Measurements from ENCODE around the gene UBAC2.

UBAC2 gene

DNA sequence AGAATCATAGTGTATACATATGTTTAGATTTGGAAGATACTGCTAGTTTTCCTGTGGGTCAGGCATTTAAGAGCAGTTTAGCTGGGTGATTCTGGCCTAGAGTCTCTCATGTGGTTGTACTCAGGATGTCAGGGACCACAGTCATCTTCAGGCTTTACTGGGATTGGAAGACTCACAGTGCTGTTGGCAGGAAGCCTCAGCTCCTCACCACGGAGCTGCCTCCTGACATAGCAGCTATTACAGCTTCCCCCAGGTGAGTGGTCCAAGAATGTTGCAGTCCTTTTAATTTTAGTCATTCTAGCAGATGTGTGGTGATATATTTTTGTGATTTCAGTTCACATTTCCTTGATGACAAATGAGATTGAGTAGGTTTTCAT, 74.4 kb downstream of the UBAC2 start:
- DNase-seq, result peak in 1 of 2 experiments; percentile 22

DNA sequence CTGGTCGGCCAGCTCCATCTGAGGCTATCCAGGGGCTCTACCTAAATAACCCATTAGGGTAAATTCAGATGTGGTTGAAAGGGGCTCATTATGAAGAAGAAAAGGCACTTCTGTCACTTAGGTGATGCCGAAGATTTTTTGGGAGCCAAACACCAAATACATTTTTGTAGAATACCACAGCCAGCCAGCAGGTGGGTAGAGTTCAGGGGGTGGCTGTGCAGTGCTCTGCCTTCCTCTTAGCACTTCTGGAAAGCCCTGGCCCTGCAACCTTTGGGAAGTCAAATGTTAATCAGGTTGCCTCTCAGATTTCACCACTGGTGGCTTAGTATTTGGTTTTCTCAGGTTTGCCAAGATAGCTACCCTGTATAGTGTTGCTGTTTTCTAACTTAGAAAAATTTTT, 76.1 kb downstream of the UBAC2 start:
- no peak for DNase-seq

DNA sequence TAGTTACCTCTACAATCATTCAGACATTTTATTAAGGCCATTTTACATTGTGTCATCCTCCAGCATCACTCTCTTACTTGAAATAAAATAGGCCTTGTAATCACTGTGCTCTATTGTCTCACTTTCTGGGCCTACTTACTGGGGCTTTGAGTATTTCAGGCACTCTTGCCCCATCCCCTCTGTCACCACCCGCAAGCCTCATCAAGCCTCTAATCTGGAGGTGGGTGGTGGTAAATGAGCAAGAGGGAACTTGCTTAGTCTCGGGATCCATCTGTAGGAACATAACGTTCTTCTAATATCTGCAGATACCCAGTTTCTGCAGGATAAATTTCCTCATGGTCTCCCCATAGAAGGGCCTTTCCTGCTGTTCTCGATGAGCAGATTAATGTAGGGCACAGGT, 77.0 kb downstream of the UBAC2 start:
- DNase-seq, result no peak

DNA sequence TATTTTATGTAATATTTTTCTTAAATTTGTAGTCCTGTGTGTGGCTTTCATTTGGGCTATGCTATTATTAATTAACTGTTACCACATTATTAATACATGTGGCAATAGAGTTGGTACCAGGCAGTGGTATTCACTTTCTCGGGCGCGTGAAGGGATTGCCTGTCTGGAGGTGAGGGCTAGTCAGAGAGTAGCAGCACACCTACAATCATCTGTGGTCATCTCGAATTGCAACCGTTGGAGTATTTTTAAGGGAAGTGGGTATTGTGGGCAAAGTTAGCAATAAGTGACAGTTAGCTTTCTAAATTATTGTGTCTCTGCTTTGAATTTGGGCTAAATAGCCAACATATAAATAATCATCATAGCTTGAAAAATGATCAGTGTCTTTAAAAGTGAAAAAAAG, 77.5 kb downstream of the UBAC2 start:
- peak; percentile 87 to 88 for DNase-seq

DNA sequence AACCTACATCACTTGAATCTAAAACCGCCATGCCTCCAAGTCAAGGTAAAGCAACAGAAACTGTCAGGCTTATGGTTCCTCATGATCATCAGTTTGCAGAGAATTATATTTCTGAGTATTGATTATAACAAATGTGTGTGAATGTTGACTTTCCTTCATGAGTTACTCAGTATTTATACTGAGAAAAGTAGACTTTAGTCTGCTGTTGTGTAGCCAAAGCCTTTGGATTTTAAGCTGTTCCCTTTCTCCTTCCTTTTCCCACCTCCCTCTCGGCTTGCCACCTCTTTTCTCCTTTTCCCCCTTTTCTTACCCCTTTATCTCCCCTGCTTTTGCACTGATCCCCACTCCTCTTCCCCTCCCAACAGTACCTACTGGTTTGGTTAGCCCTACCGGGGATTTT, 78.2 kb downstream of the UBAC2 start:
- DNase-seq, result no peak

DNA sequence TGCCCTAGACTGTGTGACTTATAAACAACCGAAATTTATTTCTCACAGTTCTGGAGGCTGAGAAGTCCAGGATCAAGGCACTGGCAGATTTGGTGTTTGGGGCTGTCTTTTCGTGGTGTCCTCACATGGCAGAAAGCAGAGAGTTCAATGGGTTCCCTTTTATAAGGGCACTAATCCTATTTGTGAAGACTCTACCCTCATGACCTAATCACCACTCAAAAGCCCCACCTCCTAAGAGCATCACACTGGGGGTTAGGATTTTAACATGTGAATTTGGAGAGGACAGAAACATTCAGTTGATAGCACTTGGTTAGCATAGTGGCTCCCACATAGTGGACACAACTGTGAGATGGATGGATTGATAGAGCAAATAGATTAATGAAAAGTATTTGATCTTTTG, 79.0 kb downstream of the UBAC2 start:
- no peak for DNase-seq

DNA sequence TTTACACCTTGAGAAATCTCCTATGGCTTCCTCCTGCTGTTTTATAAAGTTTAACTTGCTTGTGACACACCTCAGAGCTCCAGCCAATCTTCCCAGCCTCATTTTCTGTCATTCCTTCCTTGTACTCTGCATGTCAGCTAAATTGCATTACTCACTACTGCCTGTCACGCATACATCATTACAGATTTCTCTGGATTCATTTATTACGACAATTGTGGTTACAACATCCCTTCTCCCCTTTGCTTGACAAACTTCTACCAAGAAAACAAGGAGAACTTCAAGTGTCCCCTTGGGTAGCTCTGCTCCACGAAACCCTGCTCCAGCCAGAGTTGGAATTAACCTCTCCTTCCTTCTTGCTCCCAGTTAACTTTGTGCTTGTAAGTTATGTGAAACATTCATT, 79.5 kb downstream of the UBAC2 start:
- peak; percentile 71 to 83 for DNase-seq

DNA sequence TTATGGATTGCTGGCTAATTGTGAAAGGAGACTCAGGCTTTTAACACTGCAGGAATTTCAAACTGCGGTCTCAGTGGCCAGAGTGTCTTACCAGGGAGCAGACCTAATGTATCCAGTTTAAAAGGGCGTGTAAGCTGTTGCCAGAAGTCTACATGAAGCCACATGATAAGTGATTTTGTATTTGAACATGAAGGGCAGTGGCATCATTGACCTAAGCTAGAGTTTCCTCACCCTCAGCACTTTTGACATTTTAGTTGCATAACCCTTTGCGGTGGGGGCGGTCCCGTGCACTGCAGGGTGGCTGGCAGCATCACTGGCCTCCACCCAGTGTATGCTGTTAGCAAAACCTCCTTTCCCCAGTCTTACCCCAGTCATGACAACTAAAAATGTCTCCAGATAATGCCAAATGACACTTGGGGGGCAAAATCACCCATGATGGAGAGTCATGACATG, 81.2 kb downstream of the UBAC2 start:
- peak; percentile 76 to 81 for DNase-seq

DNA sequence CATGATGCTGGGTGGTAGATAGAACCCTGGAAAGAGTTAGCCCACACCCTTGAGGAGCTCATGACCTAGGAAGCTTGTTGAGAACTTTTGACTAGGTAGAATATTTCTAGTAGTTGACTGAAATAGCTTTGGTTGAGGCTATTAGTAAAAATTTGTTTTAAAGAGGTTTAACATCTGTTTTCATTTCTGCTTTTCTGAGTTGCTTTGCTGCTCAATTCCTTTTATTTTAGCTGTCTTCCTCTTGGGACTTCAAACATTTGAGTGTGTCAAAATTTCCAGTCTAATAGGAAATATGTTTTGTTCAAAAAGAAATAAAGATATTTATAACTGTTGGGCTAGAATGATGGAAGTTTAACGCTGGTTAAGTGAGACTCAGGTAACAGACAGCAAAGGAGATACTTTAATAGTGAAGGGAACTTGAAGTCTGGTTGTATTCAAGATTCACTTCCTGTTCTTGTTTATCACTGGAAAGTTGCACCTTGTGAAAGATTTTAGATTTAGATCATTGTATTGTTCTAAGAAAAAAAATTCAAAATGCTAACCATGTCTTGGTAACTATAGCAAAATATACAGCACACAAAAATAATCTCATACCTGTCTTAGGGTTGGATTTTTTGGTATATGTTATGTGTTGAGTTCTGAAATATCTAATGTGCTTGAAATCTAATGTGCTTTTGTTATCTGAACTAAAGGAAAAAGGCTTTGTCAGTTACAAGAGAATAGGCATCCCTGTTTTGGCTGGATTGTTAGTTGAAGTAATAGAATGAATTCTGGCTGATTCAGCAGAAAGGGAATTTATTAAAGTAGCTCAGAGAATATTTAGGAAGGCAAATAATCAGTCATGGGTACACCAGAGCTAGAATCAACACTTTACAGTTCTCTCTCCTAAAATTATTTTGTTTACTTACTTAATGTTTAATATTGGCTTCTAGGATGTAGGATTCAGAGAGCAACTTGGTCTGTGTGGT, 81.9 kb downstream of the UBAC2 start:
- DNase-seq, result peak in 1 of 2 experiments; percentile 31

DNA sequence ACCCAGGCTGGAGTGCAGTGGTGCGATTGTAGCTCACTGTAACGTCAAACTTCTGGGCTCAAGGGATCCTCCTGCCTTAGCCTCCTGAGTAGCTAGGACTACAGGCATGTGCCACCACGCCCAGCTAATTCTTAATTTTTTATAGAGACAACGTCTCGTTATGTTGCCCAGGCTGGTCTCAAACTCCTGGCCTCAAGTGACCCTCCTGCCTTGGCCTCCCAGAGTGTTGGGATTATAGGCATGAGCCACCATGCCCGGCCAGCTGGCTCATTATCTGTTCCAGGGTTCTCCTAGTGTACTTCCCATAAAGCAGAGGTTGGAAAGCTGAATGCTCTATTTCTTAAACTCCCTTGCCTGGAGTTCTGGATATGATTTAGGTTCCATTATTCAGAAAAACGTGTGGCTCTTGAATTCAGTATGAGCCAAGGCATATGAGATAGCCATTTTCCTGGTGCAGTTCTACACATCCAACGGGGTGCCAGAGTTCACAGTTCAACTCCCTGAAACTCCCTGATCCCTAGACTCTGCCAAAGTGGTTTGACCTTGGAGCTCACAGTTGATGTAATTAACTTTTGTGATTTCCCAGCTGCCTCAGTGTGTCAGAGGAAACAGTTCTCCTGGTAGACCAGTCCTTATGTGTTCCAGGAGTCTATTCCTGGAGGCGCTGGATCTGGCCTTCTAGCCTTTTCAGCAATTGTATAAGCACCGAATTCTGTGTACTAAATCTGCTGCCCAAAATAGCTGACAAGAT, 85.0 kb downstream of the UBAC2 start:
- DNase-seq, result no peak

DNA sequence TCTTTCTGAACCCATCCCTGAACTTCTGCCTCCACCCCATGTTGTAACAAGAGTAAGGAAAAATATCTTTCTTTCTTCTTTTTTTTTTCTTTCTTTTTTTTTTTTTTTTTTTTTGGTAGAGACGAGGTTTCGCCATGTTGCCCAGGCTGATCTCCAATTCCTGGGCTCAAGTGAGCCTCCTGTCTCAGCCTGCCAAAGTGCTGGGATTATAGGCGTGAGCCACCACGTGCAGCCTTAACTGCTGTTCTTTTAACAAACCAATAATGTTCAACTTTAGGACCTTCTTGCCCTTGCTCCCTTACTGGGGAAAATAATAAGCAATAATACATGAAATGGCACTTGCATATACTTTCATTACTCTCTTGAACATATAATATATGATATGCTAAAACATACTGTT, 86.9 kb downstream of the UBAC2 start:
- no peak for DNase-seq

DNA sequence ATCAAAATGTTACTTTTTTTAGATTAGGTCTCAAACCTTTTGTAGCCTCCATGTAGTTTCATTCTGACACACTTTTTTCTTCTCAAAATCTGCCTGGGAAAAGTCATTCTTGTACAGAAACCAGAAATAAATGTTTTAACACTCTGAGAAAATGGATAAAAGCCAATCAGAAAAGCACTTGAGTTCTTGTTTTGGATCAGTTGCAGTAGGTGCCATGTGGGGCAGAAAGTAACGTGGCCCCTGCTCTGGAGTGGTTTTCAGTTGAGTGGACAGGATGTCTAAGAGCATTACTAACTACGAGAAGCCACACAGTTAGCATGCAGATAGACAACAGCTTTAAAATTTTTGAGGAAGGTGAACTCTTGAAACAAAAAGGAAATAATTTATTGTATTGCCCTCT, 87.4 kb downstream of the UBAC2 start:
- no peak for DNase-seq

DNA sequence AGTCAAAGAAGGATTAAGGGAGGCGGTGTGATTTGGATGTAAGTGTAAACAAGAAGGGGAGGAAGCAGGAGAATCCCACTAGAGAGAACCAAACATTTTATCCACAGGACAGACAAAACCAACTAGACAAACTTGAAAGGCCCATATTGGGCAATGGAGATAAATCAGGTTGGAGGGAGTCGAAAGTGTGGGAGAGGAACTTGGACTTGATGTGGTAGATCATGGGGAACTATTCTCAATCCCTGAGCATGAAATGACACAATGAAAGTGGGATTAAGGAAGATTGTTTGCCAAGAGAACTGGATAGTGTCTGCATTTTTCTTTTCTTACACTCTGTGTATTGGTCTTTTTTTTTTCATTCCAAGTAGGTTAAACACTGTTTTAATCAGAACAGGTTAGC, 88.6 kb downstream of the UBAC2 start:
- no peak for DNase-seq

DNA sequence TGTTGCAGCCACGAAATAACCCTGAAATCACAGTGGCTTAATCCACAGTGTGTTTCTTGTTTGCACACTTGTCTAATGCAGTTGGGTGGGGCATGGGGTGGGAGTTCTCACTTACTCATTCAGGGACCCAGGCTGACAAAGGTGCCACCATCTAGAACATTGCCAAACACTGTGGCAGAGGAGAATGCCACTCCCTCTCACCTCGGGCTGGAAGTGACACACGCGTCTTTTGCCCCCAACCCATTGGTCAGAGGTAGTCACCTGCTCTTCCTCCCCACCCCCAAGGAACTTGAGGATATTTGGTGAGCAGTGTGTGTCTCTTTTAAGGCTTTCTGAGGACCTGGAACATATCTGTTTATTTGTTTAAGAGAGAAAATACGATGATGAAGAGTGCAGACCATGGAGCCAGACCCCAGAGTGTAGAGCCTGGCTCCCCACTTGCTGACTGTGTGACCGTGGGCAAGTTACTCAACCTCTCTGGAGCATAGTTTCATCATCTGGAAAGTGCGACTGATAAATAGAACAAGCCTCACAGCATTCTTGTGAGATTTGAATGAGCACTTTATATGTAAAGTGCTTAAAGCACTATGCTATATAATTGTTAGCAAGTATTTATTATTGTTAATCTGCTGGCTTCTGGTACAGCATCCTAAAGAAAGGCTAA, 89.2 kb downstream of the UBAC2 start:
- no peak for DNase-seq

DNA sequence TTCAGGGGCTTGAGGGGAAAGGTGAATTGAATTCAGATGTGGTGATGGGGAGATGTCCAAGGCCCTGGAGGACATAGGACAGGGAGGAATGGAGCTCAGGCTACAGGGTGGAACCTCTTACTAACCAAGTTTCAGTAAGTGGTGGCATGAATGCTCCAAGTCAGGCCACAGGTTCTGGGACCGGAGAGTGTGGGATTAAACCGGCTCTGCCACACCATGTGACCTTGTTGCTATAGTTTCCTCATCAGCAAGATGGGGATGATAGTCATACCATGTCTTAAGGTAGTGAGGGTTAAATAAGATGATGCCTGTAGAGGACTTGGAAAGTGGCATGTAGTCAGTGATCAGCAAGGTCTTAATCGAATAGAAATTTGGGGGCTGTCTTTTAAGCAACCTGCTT, 90.2 kb downstream of the UBAC2 start:
- no peak for DNase-seq

DNA sequence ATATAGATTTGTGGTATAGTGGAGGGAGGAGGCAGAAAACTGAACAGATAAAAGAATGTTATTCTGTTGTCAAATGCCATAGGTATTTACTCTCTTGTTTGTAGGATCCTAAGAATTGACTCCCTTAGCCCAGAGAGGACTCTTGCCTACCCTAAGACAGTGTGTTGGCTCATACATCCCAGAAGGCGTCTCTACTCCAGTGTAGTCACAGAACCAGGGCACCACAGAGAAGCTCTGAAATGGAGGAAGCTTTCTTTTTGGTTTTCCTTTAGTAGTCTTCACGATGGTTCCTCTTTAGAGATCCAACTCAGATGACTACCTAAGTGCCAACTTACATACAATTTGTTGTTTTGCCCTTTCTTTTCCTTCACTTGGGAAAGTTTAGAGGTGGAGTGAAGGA, 92.5 kb downstream of the UBAC2 start:
- DNase-seq, result peak; percentile 30 to 31

DNA sequence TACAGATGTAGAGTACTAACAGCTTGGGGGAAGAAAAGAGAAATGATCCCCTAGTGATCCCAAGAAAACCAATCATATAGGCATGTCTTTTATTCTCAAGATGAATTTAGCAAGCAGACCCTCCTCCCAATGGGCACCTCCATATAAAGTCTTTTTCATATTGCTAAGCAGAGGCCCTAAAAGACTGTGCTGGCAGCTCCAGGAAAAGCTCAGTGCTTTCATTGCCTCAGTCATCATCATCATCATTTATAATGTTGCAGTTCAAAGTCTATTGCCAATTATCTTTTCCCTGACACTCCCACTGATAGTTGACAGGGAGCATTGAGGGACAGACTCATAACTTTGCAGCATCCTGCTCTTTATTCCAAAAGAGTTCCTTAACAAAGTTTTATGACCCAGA, 93.5 kb downstream of the UBAC2 start:
- DNase-seq, result no peak

DNA sequence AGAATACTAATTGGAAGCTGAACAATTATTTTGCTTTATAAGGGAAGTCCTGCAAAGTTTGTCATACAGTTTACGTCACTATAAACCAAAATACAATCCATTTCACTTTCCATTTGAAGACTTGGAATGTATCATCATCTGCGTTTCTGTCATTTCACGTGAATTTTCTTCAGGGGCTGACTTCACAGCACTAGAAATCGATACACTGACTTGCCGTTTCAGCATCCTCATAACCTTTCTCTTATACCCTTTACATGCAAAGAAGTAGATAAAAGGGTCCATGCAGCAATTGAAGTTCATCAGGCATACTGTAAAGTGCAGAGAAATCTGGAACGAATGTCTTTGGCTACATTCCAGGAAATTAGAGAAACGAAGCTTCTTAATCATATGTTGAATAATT, 94.3 kb downstream of the UBAC2 start:
- DNase-seq, result no peak

DNA sequence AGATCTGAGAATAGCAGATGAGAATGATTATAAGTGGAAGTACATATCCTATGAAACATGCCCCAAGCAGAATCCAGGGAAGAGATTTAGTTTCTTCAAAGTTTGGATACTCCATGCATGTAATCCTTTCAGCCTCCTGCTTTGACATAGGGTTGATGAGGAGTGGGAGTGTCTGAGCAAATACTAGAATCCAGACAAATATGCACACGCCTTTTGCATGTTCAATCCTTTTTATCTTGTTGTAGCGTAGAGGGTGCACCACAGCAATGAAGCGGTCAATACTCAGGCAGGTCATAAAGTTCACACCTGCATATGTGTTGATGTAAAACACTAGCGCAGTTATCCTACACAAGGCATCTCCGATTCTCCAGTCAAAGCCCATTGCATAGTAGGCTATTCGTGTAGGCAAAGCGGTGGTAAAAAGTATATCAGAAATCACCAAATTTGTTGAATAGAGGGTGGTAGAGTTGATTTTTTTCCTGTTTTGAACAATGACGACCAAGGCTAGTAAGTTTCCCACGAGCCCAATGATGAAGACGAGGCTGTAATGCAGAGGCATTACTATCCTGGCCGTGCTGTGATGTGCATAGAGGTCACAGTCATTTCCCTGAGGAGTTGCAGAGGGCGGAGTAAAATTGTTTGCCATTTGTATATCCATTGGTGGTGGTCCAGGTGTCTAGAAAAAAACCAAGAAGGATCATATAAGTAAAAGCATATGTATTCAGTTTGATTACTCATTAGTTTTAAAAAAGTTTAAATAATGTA, 95.0 kb downstream of the UBAC2 start:
- DNase-seq, result no peak

DNA sequence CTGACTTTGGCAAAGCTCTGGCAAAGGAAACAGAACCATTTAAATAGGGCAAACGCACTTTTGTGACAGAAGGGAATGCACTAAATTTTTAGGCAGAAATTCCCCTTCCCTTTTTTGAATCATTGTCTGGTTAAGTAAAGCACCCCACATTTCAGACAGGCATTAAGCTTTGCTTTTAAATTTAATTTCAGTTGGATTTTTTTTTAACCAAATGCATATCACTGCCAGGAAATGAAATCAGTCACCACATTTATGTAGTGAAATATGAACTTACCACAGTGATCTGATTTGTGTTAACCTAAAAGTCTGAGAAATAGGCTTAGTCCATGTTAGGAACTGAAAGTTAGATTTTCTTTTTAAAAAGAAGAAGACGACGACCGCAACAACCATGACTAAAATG, 95.7 kb downstream of the UBAC2 start:
- no peak for DNase-seq

DNA sequence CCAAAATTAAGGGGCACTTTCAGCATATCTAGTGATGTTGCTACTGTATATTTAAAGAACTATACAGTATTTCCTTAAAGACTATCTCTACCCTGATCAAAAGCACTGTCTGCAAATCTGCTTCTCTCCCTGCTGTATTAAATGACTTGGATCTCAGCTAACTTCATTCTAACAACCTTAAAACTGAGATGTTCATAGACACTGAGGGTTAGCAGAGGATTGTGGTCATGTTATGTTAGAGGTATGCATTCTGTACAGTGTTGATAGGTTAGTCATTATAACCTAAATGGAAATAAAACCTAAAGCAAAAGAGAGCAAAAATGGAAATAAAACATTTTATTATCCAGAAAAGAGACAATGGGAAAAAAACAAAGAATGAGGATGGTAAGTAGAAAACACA, 96.7 kb downstream of the UBAC2 start:
- DNase-seq, result no peak

DNA sequence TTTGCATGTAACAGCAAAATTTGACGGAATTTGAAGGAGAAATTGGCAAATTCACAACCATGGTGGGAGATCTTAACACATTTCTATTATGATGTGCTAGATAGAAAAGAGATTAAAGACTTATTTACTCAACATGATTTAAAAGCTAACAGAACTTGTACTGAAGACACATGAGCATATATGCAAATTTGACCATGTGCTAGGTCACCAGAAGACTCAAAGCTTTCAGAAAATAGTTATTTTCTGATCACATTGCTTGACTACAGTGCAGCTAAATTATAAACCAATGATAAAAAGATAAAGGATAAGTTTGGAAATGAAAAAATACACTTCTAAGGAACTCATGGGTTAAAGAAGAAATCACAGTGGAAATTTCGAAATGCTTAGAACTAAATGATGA, 97.4 kb downstream of the UBAC2 start:
- DNase-seq, result no peak

Data from AML-193 (cell line).